ENCODE measurements around the gene NEK7.
"Not testable (repeated sequence)": the region's sequence is repeated elsewhere in the genome, so short reads cannot be mapped to it uniquely, and the experiment has no call there.

NEK7 gene

GRCh38 chr1:198156745-198157240 is at the start of gene NEK7:
TSS of gene NEK7 (plus strand) at chr1:198156998. CDS start at chr1:198232581, 75,583 bp downstream.
- DNase-seq = peak; percentile 79 to 83

- no peak for DNase-seq
Measured at GRCh38 chr1:198107091-198107501, 49.7 kb upstream of the NEK7 start.

GRCh38 chr1:198108636-198109370 is 48.0 kb upstream of the NEK7 start:
- DNase-seq = no peak

- DNase-seq = no peak
Measured at GRCh38 chr1:198109371-198109715, 47.5 kb upstream of the NEK7 start.

GRCh38 chr1:198113342-198113750 is 43.5 kb upstream of the NEK7 start:
- DNase-seq = no peak

- DNase-seq = no peak
Measured at GRCh38 chr1:198116069-198116468, 40.7 kb upstream of the NEK7 start.

- DNase-seq = no peak
Measured at GRCh38 chr1:198116469-198116868, 40.3 kb upstream of the NEK7 start.

GRCh38 chr1:198117267-198117666 is 39.5 kb upstream of the NEK7 start:
- no peak for DNase-seq

- no peak for DNase-seq
Measured at GRCh38 chr1:198118134-198118533, 38.7 kb upstream of the NEK7 start.

GRCh38 chr1:198119906-198120305 is 36.9 kb upstream of the NEK7 start:
- no peak for DNase-seq

GRCh38 chr1:198121056-198121826 is 35.6 kb upstream of the NEK7 start:
- no peak for DNase-seq

- no peak for DNase-seq
Measured at GRCh38 chr1:198122693-198123092, 34.1 kb upstream of the NEK7 start.

GRCh38 chr1:198123133-198123532 is 33.7 kb upstream of the NEK7 start:
- no peak for DNase-seq

GRCh38 chr1:198124673-198125072 is 32.1 kb upstream of the NEK7 start:
- DNase-seq = no peak

GRCh38 chr1:198125995-198126735 is 30.6 kb upstream of the NEK7 start:
- DNase-seq = no peak

- DNase-seq = peak; percentile 15 to 60
Measured at GRCh38 chr1:198128533-198128932, 28.3 kb upstream of the NEK7 start.

GRCh38 chr1:198130053-198130452 is 26.7 kb upstream of the NEK7 start:
- not testable (repeated sequence) for DNase-seq

GRCh38 chr1:198132060-198132781 is 24.6 kb upstream of the NEK7 start:
- DNase-seq = no peak

GRCh38 chr1:198134252-198134651 is 22.5 kb upstream of the NEK7 start:
- DNase-seq = no peak

GRCh38 chr1:198135366-198135765 is 21.4 kb upstream of the NEK7 start:
- no peak for DNase-seq

- no peak for DNase-seq
Measured at GRCh38 chr1:198141668-198142351, 15.0 kb upstream of the NEK7 start.

GRCh38 chr1:198143797-198144196 is 13.0 kb upstream of the NEK7 start:
- DNase-seq = no peak

Measured in inflammatory macrophage treated with lipopolysaccharide for 1 hour (primary cell).